SK-N-SH treated with all-trans-retinoic acid at 6 μM for 48 hours (cell line): Measurements from ENCODE around the gene RHCG.

Experiments
- ATAC-seq: fragments of 200-7000 bp; cut with Tn5 transposase; 3 replicates; pipeline ENCODE4 v1.9.1; 2020; ENCODE audit warnings: mild to moderate bottlenecking, moderate library complexity
- BACH2 ChIP-seq: fragments of 250-450 bp; sonication (Bioruptor Pico); IDR thresholded peaks from 2 replicates; pipeline ENCODE4 v1.9.0; 2021; ENCODE audit warnings: mild to moderate bottlenecking, borderline replicate concordance
- CSDC2 ChIP-seq: fragments of 250-450 bp; sonication (Bioruptor Pico); IDR thresholded peaks from 2 replicates; pipeline ENCODE4 v1.5.0; 2020; ENCODE audit warnings: mild to moderate bottlenecking, moderate library complexity
- ESRRG ChIP-seq: fragments of 250-450 bp; sonication (Bioruptor Pico); IDR thresholded peaks from 2 replicates; pipeline ENCODE4 v1.6.1; 2021; ENCODE audit warnings: mild to moderate bottlenecking
- GLIS3 ChIP-seq: fragments of 250-450 bp; sonication (Bioruptor Pico); IDR thresholded peaks from 2 replicates; pipeline ENCODE4 v1.5.0; 2020; ENCODE audit warnings: mild to moderate bottlenecking, moderate library complexity
- ISL1 ChIP-seq: fragments of 250-450 bp; sonication (Bioruptor Pico); IDR thresholded peaks from 2 replicates; pipeline ENCODE4 v2.1.2; 2022; ENCODE audit warnings: mild to moderate bottlenecking, moderate library complexity
- OSR1 ChIP-seq: fragments of 250-450 bp; sonication (Bioruptor Pico); IDR thresholded peaks from 2 replicates; pipeline ENCODE4 v1.8.0; 2022; ENCODE audit warnings: moderate library complexity, mild to moderate bottlenecking, inconsistent platforms
- SNAI2 ChIP-seq: fragments of 250-450 bp; sonication (Bioruptor Pico); IDR thresholded peaks from 2 replicates; pipeline ENCODE4 v1.5.0; 2020; ENCODE audit warnings: mild to moderate bottlenecking, moderate library complexity
- TOX ChIP-seq: fragments of 250-450 bp; sonication (Bioruptor Pico); IDR thresholded peaks from 2 replicates; pipeline ENCODE4 v1.8.0; 2021; ENCODE audit warnings: mild to moderate bottlenecking, moderate library complexity, borderline replicate concordance
- ZFP3 ChIP-seq: fragments of 250-450 bp; sonication (Bioruptor Pico); IDR thresholded peaks from 2 replicates; pipeline ENCODE4 v1.5.0; 2020; ENCODE audit warnings: mild to moderate bottlenecking, moderate library complexity
- ZFP30 ChIP-seq: fragments of 450-650 bp; formaldehyde crosslinking; IDR thresholded peaks from 2 replicates; pipeline ENCODE4 v1.5.0; 2022; ENCODE audit warnings: mild to moderate bottlenecking, moderate library complexity
- ZNF565 ChIP-seq: fragments of 450-650 bp; formaldehyde crosslinking; conservative IDR thresholded peaks from 2 replicates; pipeline ENCODE4 v1.5.0; 2020; ENCODE audit warnings: low read depth, mild to moderate bottlenecking, moderate library complexity
- ZNF70 ChIP-seq: fragments of 450-650 bp; formaldehyde crosslinking; IDR thresholded peaks from 2 replicates; pipeline ENCODE4 v1.5.0; 2020; ENCODE audit warnings: mild to moderate bottlenecking, moderate library complexity
- ZNF8 ChIP-seq: fragments of 450-650 bp; formaldehyde crosslinking; IDR thresholded peaks from 2 replicates; pipeline ENCODE4 v1.5.0; 2020; ENCODE audit warnings: mild to moderate bottlenecking, moderate library complexity
- TF ChIP-seq, protein P1 (sequence below): fragments of 250-450 bp; sonication (Bioruptor Pico); IDR thresholded peaks from 2 replicates; pipeline ENCODE4 v1.8.0; 2020; ENCODE audit warnings: mild to moderate bottlenecking, moderate library complexity, borderline replicate concordance
- TF ChIP-seq, protein P2 (sequence below): fragments of 250-450 bp; sonication (Bioruptor Pico); IDR thresholded peaks from 2 replicates; pipeline ENCODE4 v1.5.0; 2020; ENCODE audit warnings: mild to moderate bottlenecking, moderate library complexity
- TF ChIP-seq, protein P3 (sequence below): fragments of 250-450 bp; sonication (Bioruptor Pico); IDR thresholded peaks from 2 replicates; pipeline ENCODE4 v1.8.0; 2021; ENCODE audit warnings: low read depth, mild to moderate bottlenecking, moderate library complexity, borderline replicate concordance
- TF ChIP-seq, protein P4 (sequence below): fragments of 250-450 bp; sonication (Bioruptor Pico); IDR thresholded peaks from 2 replicates; pipeline ENCODE4 v1.5.1; 2021; ENCODE audit warnings: mild to moderate bottlenecking, moderate library complexity
- TF ChIP-seq, protein P5 (sequence below): fragments of 250-450 bp; sonication (Bioruptor Pico); IDR thresholded peaks from 2 replicates; pipeline ENCODE4 v1.5.1; 2020; ENCODE audit warnings: low read depth, mild to moderate bottlenecking, moderate library complexity

RHCG gene

DNA sequence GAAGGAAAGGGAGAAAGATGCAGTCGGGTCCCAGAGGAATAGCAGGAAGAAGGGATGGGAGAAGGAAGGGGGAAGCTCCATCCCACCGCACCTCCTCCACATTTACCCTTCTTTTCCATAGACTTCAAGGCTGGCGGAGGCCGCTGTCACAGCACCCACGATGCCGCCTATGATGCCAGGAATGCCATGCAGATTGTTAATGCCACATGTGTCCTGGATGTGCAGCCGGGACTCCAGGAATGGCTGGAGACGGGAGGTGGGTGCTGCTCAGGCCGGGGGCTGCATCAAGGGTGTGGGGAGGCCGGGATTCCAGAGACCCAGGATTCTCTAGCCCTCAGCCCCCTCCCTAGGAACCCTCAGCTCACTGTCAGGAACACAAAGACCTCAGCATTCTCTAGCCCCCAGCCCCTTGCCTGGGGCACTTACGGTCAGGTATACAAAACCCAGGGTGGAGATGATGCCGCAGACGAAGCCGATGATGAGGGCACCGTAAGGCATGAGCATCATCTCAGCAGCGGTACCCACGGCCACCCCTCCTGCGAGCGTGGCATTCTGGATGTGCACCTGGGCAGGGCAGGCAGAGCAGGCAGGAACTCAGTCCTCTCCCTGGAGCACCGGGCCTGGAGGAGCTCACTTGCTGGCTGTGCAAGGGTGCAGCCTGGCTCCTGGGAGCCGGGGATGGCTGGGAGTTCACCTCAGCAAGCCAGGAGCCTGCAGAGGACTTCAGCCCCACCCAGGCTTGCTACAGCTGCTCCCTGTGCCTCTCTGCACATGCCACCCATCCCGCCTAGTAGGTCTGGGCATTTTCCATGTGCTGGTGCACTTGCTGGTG lies 18.8 kb downstream of the RHCG start:
- TF ChIP-seq BACH2 (CRISPR knock-in tag) (no peak), ZNF8 (CRISPR knock-in tag) (no peak), ZFP3 (CRISPR knock-in tag) (no peak), OSR1 (no peak), CSDC2 (CRISPR knock-in tag) (no peak), ISL1 (no peak), ZFP30 (CRISPR knock-in tag) (no peak), ZNF70 (no peak), GLIS3 (CRISPR knock-in tag) (no peak), ZNF565 (CRISPR knock-in tag) (no peak), TOX (CRISPR knock-in tag) (no peak), ESRRG (CRISPR knock-in tag) (no peak), SNAI2 (CRISPR knock-in tag) (no peak)
- TF ChIP-seq, protein P1, sequence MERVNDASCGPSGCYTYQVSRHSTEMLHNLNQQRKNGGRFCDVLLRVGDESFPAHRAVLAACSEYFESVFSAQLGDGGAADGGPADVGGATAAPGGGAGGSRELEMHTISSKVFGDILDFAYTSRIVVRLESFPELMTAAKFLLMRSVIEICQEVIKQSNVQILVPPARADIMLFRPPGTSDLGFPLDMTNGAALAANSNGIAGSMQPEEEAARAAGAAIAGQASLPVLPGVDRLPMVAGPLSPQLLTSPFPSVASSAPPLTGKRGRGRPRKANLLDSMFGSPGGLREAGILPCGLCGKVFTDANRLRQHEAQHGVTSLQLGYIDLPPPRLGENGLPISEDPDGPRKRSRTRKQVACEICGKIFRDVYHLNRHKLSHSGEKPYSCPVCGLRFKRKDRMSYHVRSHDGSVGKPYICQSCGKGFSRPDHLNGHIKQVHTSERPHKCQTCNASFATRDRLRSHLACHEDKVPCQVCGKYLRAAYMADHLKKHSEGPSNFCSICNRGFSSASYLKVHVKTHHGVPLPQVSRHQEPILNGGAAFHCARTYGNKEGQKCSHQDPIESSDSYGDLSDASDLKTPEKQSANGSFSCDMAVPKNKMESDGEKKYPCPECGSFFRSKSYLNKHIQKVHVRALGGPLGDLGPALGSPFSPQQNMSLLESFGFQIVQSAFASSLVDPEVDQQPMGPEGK (CRISPR knock-in tag): no peak
- TF ChIP-seq, protein P2, sequence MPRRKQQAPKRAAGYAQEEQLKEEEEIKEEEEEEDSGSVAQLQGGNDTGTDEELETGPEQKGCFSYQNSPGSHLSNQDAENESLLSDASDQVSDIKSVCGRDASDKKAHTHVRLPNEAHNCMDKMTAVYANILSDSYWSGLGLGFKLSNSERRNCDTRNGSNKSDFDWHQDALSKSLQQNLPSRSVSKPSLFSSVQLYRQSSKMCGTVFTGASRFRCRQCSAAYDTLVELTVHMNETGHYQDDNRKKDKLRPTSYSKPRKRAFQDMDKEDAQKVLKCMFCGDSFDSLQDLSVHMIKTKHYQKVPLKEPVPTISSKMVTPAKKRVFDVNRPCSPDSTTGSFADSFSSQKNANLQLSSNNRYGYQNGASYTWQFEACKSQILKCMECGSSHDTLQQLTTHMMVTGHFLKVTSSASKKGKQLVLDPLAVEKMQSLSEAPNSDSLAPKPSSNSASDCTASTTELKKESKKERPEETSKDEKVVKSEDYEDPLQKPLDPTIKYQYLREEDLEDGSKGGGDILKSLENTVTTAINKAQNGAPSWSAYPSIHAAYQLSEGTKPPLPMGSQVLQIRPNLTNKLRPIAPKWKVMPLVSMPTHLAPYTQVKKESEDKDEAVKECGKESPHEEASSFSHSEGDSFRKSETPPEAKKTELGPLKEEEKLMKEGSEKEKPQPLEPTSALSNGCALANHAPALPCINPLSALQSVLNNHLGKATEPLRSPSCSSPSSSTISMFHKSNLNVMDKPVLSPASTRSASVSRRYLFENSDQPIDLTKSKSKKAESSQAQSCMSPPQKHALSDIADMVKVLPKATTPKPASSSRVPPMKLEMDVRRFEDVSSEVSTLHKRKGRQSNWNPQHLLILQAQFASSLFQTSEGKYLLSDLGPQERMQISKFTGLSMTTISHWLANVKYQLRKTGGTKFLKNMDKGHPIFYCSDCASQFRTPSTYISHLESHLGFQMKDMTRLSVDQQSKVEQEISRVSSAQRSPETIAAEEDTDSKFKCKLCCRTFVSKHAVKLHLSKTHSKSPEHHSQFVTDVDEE (CRISPR knock-in tag): no peak
- TF ChIP-seq, protein P3, sequence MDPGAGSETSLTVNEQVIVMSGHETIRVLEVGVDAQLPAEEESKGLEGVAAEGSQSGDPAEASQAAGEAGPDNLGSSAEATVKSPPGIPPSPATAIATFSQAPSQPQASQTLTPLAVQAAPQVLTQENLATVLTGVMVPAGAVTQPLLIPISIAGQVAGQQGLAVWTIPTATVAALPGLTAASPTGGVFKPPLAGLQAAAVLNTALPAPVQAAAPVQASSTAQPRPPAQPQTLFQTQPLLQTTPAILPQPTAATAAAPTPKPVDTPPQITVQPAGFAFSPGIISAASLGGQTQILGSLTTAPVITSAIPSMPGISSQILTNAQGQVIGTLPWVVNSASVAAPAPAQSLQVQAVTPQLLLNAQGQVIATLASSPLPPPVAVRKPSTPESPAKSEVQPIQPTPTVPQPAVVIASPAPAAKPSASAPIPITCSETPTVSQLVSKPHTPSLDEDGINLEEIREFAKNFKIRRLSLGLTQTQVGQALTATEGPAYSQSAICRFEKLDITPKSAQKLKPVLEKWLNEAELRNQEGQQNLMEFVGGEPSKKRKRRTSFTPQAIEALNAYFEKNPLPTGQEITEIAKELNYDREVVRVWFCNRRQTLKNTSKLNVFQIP (CRISPR knock-in tag): no peak
- TF ChIP-seq, protein P4, sequence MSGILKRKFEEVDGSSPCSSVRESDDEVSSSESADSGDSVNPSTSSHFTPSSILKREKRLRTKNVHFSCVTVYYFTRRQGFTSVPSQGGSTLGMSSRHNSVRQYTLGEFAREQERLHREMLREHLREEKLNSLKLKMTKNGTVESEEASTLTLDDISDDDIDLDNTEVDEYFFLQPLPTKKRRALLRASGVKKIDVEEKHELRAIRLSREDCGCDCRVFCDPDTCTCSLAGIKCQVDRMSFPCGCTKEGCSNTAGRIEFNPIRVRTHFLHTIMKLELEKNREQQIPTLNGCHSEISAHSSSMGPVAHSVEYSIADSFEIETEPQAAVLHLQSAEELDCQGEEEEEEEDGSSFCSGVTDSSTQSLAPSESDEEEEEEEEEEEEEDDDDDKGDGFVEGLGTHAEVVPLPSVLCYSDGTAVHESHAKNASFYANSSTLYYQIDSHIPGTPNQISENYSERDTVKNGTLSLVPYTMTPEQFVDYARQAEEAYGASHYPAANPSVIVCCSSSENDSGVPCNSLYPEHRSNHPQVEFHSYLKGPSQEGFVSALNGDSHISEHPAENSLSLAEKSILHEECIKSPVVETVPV (CRISPR knock-in tag): no peak
- TF ChIP-seq, all 23 proteins: peak for 0
- ATAC-seq: no peak

DNA sequence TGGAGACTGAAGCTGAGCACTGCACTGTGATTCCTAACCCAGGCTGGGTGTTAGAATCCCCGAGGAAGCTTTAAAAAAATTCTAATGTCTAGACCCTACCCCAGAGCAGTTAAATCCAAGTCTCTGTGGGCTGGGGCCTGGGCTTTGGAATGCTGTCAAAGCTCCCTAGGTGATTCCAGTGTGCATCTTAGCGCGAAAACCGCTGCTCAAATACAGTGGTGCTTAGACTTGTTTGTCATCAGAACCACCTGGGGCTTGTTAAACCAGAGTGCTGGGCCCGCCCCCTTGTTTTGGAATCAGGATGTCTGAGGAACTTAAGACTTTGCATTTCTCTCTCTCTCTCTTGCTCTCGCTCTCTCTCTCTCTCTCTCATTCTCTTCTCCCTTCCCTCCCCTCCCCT lies 20.7 kb downstream of the RHCG start:
- ATAC-seq: no peak
- TF ChIP-seq, protein P1 (CRISPR knock-in tag): no peak
- no peak for TF ChIP-seq TOX (CRISPR knock-in tag)
- no peak for TF ChIP-seq ZNF8 (CRISPR knock-in tag)
- TF ChIP-seq GLIS3 (CRISPR knock-in tag): no peak
- no peak for TF ChIP-seq ESRRG (CRISPR knock-in tag)
- no peak for TF ChIP-seq CSDC2 (CRISPR knock-in tag)
- TF ChIP-seq, protein P5, sequence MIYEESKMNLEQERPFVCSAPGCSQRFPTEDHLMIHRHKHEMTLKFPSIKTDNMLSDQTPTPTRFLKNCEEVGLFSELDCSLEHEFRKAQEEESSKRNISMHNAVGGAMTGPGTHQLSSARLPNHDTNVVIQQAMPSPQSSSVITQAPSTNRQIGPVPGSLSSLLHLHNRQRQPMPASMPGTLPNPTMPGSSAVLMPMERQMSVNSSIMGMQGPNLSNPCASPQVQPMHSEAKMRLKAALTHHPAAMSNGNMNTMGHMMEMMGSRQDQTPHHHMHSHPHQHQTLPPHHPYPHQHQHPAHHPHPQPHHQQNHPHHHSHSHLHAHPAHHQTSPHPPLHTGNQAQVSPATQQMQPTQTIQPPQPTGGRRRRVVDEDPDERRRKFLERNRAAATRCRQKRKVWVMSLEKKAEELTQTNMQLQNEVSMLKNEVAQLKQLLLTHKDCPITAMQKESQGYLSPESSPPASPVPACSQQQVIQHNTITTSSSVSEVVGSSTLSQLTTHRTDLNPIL (CRISPR knock-in tag): no peak
